Liver (tissue), 9 donors: Measurements from ENCODE around the gene SLC15A2. TPM values are rescaled to one million over a fixed set of nuclear protein-coding genes. Genes with fewer than 3 reads are reported as not detected.

Experiments used
- DNase-seq: peaks from one replicate; pipeline ENCODE4 v3.0.0-alpha.2; 2017; ENCODE audit warnings: low spot score
- H3K27ac ChIP-seq, 2 donors: one replicate each; pipeline ENCODE4 v1.7.0; 2013; ENCODE audit warnings: inconsistent platforms in 2 of 2, low read length in 2 of 2, control low read depth in 1 of 2, low read depth in 1 of 2, mild to moderate bottlenecking in 1 of 2
- H3K27me3 ChIP-seq, 4 donors: one replicate each; pipeline versions ENCODE4 v1.6.1 to v1.7.0; 2013; ENCODE audit warnings: low read length in 3 of 4, inconsistent platforms in 1 of 4, mild to moderate bottlenecking in 1 of 4, moderate library complexity in 1 of 4; ENCODE audit not compliant: control insufficient read depth in 4 of 4, insufficient read depth in 4 of 4
- H3K36me3 ChIP-seq, 4 donors: one replicate each; pipeline versions ENCODE4 v1.6.1 to v1.7.0; 2013; ENCODE audit warnings: low read length in 3 of 4, mild to moderate bottlenecking in 3 of 4, low read depth in 1 of 4, moderate library complexity in 1 of 4; ENCODE audit not compliant: control insufficient read depth in 4 of 4, insufficient read depth in 3 of 4
- H3K4me1 ChIP-seq, 4 donors: one replicate each; pipeline versions ENCODE4 v1.6.1 to v1.7.0; 2013; ENCODE audit warnings: low read length in 3 of 4, mild to moderate bottlenecking in 3 of 4, moderate library complexity in 1 of 4; ENCODE audit not compliant: control insufficient read depth in 4 of 4, insufficient read depth in 4 of 4
- H3K4me3 ChIP-seq, 3 donors: one replicate each; pipeline versions ENCODE4 v1.6.1 to v1.7.0; 2013; ENCODE audit warnings: low read length in 3 of 3, control low read depth in 1 of 3, low read depth in 1 of 3, mild to moderate bottlenecking in 1 of 3
- H3K9ac ChIP-seq, 2 donors: one replicate each; pipeline ENCODE4 v1.7.0; 2013; ENCODE audit warnings: low read length in 2 of 2, mild to moderate bottlenecking in 2 of 2, moderate library complexity in 2 of 2, control low read depth in 1 of 2, low read depth in 1 of 2
- H3K9me3 ChIP-seq, 4 donors: one replicate each; pipeline versions ENCODE4 v1.6.1 to v1.7.0; 2013; ENCODE audit warnings: low read length in 3 of 4; ENCODE audit not compliant: control insufficient read depth in 4 of 4
- ATF3 ChIP-seq: IDR thresholded peaks from 2 replicates; pipeline ENCODE4 v1.6.1; 2016; ENCODE audit warnings: antibody characterized with exemption
- CTCF ChIP-seq: fragments of 150-350 bp; IDR thresholded peaks from 2 replicates; pipeline ENCODE4 v1.5.1; 2017; ENCODE audit warnings: improper control_type of control experiment, low read depth, low read length; ENCODE audit not compliant: missing input control
- EGR1 ChIP-seq, 2 donors: IDR thresholded peaks; 2 replicates each; pipeline ENCODE4 v1.6.1; 2016 to 2018; ENCODE audit warnings: antibody characterized with exemption in 2 of 2, low read depth in 2 of 2
- FOXA1 ChIP-seq: IDR thresholded peaks from 2 replicates; pipeline ENCODE4 v1.6.1; 2016; ENCODE audit warnings: antibody characterized with exemption
- FOXA2 ChIP-seq: IDR thresholded peaks from 2 replicates; pipeline ENCODE4 v1.6.1; 2016; ENCODE audit warnings: antibody characterized with exemption
- GABPA ChIP-seq, 2 donors: IDR thresholded peaks in 1 of 2; conservative IDR thresholded peaks in 1 of 2; 2 replicates each; pipeline ENCODE4 v1.6.1; 2016; ENCODE audit warnings: antibody characterized with exemption in 2 of 2, mild to moderate bottlenecking in 1 of 2, moderate library complexity in 1 of 2
- HNF4G ChIP-seq: IDR thresholded peaks from 2 replicates; pipeline ENCODE4 v1.6.1; 2016; ENCODE audit warnings: antibody characterized with exemption
- JUND ChIP-seq, 2 donors: IDR thresholded peaks; 2 replicates each; pipeline ENCODE4 v1.6.1; 2016; ENCODE audit warnings: antibody characterized with exemption in 2 of 2
- MAX ChIP-seq: IDR thresholded peaks from 2 replicates; pipeline ENCODE4 v1.6.1; 2016; ENCODE audit warnings: antibody characterized with exemption
- NR2F2 ChIP-seq: IDR thresholded peaks from 2 replicates; pipeline ENCODE4 v1.6.1; 2016; ENCODE audit warnings: antibody characterized with exemption
- RAD21 ChIP-seq, 2 donors: IDR thresholded peaks; 2 replicates each; pipeline ENCODE4 v1.6.1; 2016; ENCODE audit warnings: antibody characterized with exemption in 2 of 2, mild to moderate bottlenecking in 2 of 2
- REST ChIP-seq: IDR thresholded peaks from 2 replicates; pipeline ENCODE4 v1.6.1; 2016; ENCODE audit warnings: antibody characterized with exemption, mild to moderate bottlenecking
- RXRA ChIP-seq, 2 donors: IDR thresholded peaks; 2 replicates each; pipeline ENCODE4 v1.6.1; 2017 to 2018; ENCODE audit warnings: antibody characterized with exemption in 2 of 2, mild to moderate bottlenecking in 1 of 2
- SP1 ChIP-seq: IDR thresholded peaks from 2 replicates; pipeline ENCODE4 v1.6.1; 2018; ENCODE audit warnings: antibody characterized with exemption, mild to moderate bottlenecking
- YY1 ChIP-seq: IDR thresholded peaks from 2 replicates; pipeline ENCODE4 v1.6.1; 2016; ENCODE audit warnings: antibody characterized with exemption, mild to moderate bottlenecking
- ZBTB33 ChIP-seq: IDR thresholded peaks from 2 replicates; pipeline ENCODE4 v1.6.1; 2016; ENCODE audit warnings: antibody characterized with exemption
- WGBS: extraction: QIAGEN DNeasy Blood & Tissue Kit; methylation state at CpG from one replicate; pipeline ENCODE4 v1.1.7; 2013; 5-methylcytosine and 5-hydroxymethylcytosine counted together
- polyA plus RNA-seq, 2 donors: library from polyadenylated mRNA; stranded (reverse) in 1 of 2; unstranded in 1 of 2; fragments of 200-250 nt in 1 of 2; fragments of >200 nt in 1 of 2; fragmentation: Nextera tagmentation in 1 of 2; extraction: Ambion mirVana in 1 of 2; gene quantifications; one replicate each; pipeline versions ENCODE4 v1.2.1 to v1.2.3, GENCODE V29; 2013 to 2015
- total RNA-seq, 2 donors: library from RNA; depleted of rRNA; stranded (reverse); fragments of >200 nt; gene quantifications; one replicate each; pipeline ENCODE4 v1.2.3, GENCODE V29; 2014
- donor health status: healthy.
- donor health status: healthy.
- donor health status: healthy.
- donor health status: healthy.
- donor health status: healthy.

Gene SLC15A2
- total and polyA plus RNA-seq, 4 donors: 0.20 to 2.3 (median 0.56) TPM

- no peak for DNase-seq
- WGBS: 88% methylated on average over 1 of the region's 1 CpG
- Histone ChIP-seq H3K4me1 (no peaks in the 10 kb centered on the region), H3K9ac (no peak overlapping the region), H3K36me3 (no peaks in the 10 kb centered on the region), H3K9me3 (peaks cover 0 to 6% (median 0%) of the 10 kb centered on the region in 4 donors), H3K27ac (no peak overlapping the region), H3K4me3 (no peak overlapping the region), H3K27me3 (no peaks in the 10 kb centered on the region)
- no peak for TF ChIP-seq RXRA (IDR thresholded peaks at IDR 0.05)
- no peak for TF ChIP-seq FOXA2
- no peak for TF ChIP-seq ZBTB33
- TF ChIP-seq REST: no peak
- TF ChIP-seq JUND (IDR thresholded peaks at IDR 0.05): no peak
- TF ChIP-seq CTCF: no peak
- no peak for TF ChIP-seq ATF3
- no peak for TF ChIP-seq GABPA (IDR thresholded peaks at IDR 0.05 in 1 of 2, conservative IDR thresholded peaks at IDR 0.05 in 1 of 2)
- TF ChIP-seq FOXA1: no peak
- TF ChIP-seq MAX: no peak
- TF ChIP-seq SP1: no peak
- no peak for TF ChIP-seq NR2F2
- TF ChIP-seq YY1: no peak
- no peak for TF ChIP-seq EGR1 (IDR thresholded peaks at IDR 0.05; ENCODE audit: low read depth in 2 of 2)
- TF ChIP-seq HNF4G: no peak
- no peak for TF ChIP-seq RAD21 (IDR thresholded peaks at IDR 0.05)
Measured at GRCh38 chr3:121976727-121977126, 82.5 kb downstream of the SLC15A2 start.

GRCh38 chr3:121979246-121979645, 85.0 kb downstream of the SLC15A2 start:
- H3K4me3 ChIP-seq: no peak overlapping the region
- H3K36me3 ChIP-seq: no peaks in the 10 kb centered on the region
- 84% methylated on average over 2 of the region's 2 CpGs for WGBS
- H3K27me3 ChIP-seq: no peaks in the 10 kb centered on the region
- no peak for DNase-seq
- no peak overlapping the region for H3K27ac ChIP-seq
- H3K9me3 ChIP-seq: peaks cover 0 to 8% (median 3%) of the 10 kb centered on the region in 4 donors
- H3K4me1 ChIP-seq: no peaks in the 10 kb centered on the region
- no peak overlapping the region for H3K9ac ChIP-seq
- TF ChIP-seq NR2F2 (no peak), CTCF (no peak), RAD21 (IDR thresholded peaks at IDR 0.05) (no peak), SP1 (no peak), REST (no peak), HNF4G (no peak), ZBTB33 (no peak)
